K562 (cell line): ENCODE results near the gene VSIG10. TPM values are rescaled to one million over a fixed set of nuclear protein-coding genes. Genes with fewer than 3 reads are reported as not detected.

Source experiments
- GTF3C2 ChIP-seq: IDR thresholded peaks from 3 replicates; pipeline ENCODE4 v1.6.1; 2011; ENCODE audit warnings: borderline replicate concordance, mild to moderate bottlenecking, moderate library complexity; ENCODE audit not compliant: insufficient read length; ENCODE audit errors: extremely low read depth
- HDAC8 ChIP-seq: fragments of 450-650 bp; IDR thresholded peaks from 2 replicates; pipeline ENCODE4 v1.6.1; 2016; ENCODE audit warnings: mild to moderate bottlenecking, missing genetic modification characterization, moderate library complexity, missing compliant biosample characterization
- NR0B1 ChIP-seq: fragments of 450-650 bp; IDR thresholded peaks from one replicate; pipeline ENCODE4 v1.6.1; 2018; ENCODE audit warnings: mild to moderate bottlenecking, moderate library complexity; ENCODE audit not compliant: partially characterized antibody
- PATZ1 ChIP-seq: fragments of 250-450 bp; sonication (Bioruptor Pico); IDR thresholded peaks from 2 replicates; pipeline ENCODE4 v1.5.0; 2020; ENCODE audit warnings: mild to moderate bottlenecking, borderline replicate concordance
- PHB2 ChIP-seq: fragments of 450-650 bp; IDR thresholded peaks from 2 replicates; pipeline ENCODE4 v1.6.1; 2017; ENCODE audit warnings: low read depth
- SIN3B ChIP-seq: fragments of 450-650 bp; IDR thresholded peaks from 2 replicates; pipeline ENCODE4 v1.6.1; 2017; ENCODE audit warnings: low read depth, mild to moderate bottlenecking, moderate library complexity
- SMAD3 ChIP-seq: fragments of 450-650 bp; formaldehyde crosslinking; conservative IDR thresholded peaks from 2 replicates; pipeline ENCODE4 v1.4.0; 2020; ENCODE audit warnings: mild to moderate bottlenecking
- ZBTB49 ChIP-seq: sonication (generic); formaldehyde crosslinking; IDR thresholded peaks from 2 replicates; pipeline ENCODE4 v1.8.0; 2022; ENCODE audit warnings: missing genetic modification reagents, mild to moderate bottlenecking, borderline replicate concordance
- ZC3H11A ChIP-seq: IDR thresholded peaks from 2 replicates; pipeline ENCODE4 v1.6.1; 2012; ENCODE audit warnings: low read depth, low read length, improper control_type of control experiment
- ZKSCAN8 ChIP-seq: fragments of 200-800 bp; sonication (Bioruptor generic); IDR thresholded peaks from 2 replicates; pipeline ENCODE4 v1.6.1; 2016; ENCODE audit warnings: missing genetic modification characterization, missing compliant biosample characterization
- ZNF507 ChIP-seq: conservative IDR thresholded peaks from 2 replicates; pipeline ENCODE4 v1.6.1; 2017; ENCODE audit warnings: missing genetic modification characterization, missing compliant biosample characterization
- ZNF551 ChIP-seq: fragments of 250-450 bp; sonication (Bioruptor Pico); IDR thresholded peaks from 2 replicates; pipeline ENCODE4 v1.5.0; 2021; ENCODE audit warnings: mild to moderate bottlenecking, moderate library complexity
- ZNF592 ChIP-seq: fragments of 450-650 bp; IDR thresholded peaks from 2 replicates; pipeline ENCODE4 v1.6.1; 2017; ENCODE audit warnings: antibody characterized with exemption, mild to moderate bottlenecking
- polyA plus RNA-seq, 8 experiments: library from polyadenylated mRNA; depleted of rRNA in 4 of 8; stranded (reverse) in 5 of 8; unstranded in 3 of 8; fragments of >200 nt; fragmentation: Nextera tagmentation in 2 of 8; fragmentation: Illumina TruSeq in 1 of 8; extraction: Ambion mirVana in 2 of 8; extraction: Trizol in 1 of 8; gene quantifications; 2 replicates each; pipeline versions ENCODE4 v1.2.1 to v1.2.3, GENCODE V29; 2011 to 2014; ENCODE audit warnings: inconsistent platforms in 1 of 8, missing spikeins in 1 of 8
- total RNA-seq, 7 experiments: library from RNA; depleted of rRNA in 6 of 7; stranded (reverse); fragments of >200 nt in 6 of 7; fragmentation: Illumina TruSeq in 2 of 7; extraction: Trizol in 2 of 7; gene quantifications; 2 replicates each; pipeline versions ENCODE4 v1.2.1 to v1.2.3, GENCODE V29; 2011 to 2021; ENCODE audit warnings: low replicate concordance in 1 of 7

VSIG10 gene
- total and polyA plus RNA-seq, 9 of the 15 experiments (the other 6 are each of a cell fraction or from before 2014, with no cell fraction given): 4.1 to 8.8 (median 4.7) TPM

- TF ChIP-seq ZNF592: 0 out of 2 replicates have a peak, but pooled peaks have one; percentile 40
- no peak for TF ChIP-seq HDAC8 (tag)
- no peak for TF ChIP-seq ZC3H11A
- no peak for TF ChIP-seq ZBTB49 (CRISPR knock-in tag)
- no peak for TF ChIP-seq PATZ1 (CRISPR knock-in tag)
- 0 out of 2 replicates have a peak, but pooled peaks have one; percentile 36 for TF ChIP-seq PHB2
- TF ChIP-seq GTF3C2: no peak
- TF ChIP-seq SIN3B: no peak
- no peak for TF ChIP-seq NR0B1
- TF ChIP-seq ZNF507: no peak
- TF ChIP-seq ZNF551 (CRISPR knock-in tag): no peak
- no peak for TF ChIP-seq SMAD3 (CRISPR knock-in tag)
- TF ChIP-seq ZKSCAN8 (CRISPR knock-in tag): no peak
These were observed 17.0 kb upstream of the VSIG10 start (continued) for GRCh38 chr12:118120579-118121363.
